ENCODE results near the gene RAX. TPM values are rescaled to one million over a fixed set of nuclear protein-coding genes. Genes with fewer than 3 reads are reported as not detected.
"Not testable (repeated sequence)": the region's sequence is repeated elsewhere in the genome, so short reads cannot be mapped to it uniquely, and the experiment has no call there.

RAX gene
- polyA plus RNA-seq, 1 donor (not counting 4 experiments of a cell fraction or from before 2014, with no cell fraction given), result not detected

DNA sequence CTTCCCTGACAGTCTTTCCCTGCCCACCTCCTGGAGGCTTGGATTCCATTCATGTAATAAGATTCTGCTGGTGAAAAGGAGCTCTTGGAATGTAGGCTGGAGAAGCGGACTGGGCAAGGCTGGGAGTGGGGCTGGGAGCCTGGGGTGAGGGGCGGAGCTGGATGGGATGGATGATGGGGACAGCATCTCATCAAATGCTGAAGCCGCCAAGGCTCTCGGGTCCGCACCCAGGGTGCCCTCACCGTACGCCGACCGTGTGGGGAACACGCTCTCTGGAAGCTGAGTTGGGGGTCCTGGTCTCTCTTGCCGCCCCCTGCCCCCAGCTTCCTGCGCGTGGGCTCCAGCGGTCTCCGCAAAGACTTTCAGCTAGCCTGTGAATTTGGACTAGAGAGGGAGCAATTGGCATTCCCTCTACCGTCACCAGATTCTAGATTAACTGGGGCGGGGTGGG lies 9.1 kb downstream of the RAX start:
- Histone ChIP-seq H3K4me3 (ENCODE audit: control insufficient read depth in 2 of 3, extremely low read depth in 1 of 3, insufficient read depth in 2 of 3, low read depth in 1 of 3, low read length in 3 of 3) (no peak overlapping the region), H3K27me3 (ENCODE audit: control insufficient read depth, extremely low read depth, insufficient read depth, low read length) (peaks cover 66% of the 10 kb centered on the region), H4K20me1 (ENCODE audit: control insufficient read depth, extremely low read depth, insufficient read depth, low read length) (peaks cover 5% of the 10 kb centered on the region), H3K9ac (ENCODE audit: control insufficient read depth, extremely low read depth, insufficient read depth, low read length) (no peak overlapping the region), H3K9me3 (ENCODE audit: control insufficient read depth, low read depth, low read length) (no peaks in the 10 kb centered on the region), H3K4me2 (ENCODE audit: control insufficient read depth, extremely low read depth, insufficient read depth, low read depth, low read length) (no peak overlapping the region), H3K9me1 (ENCODE audit: control insufficient read depth, extremely low read depth, insufficient read depth, low read length) (peaks cover 2% of the 10 kb centered on the region), H3K79me2 (ENCODE audit: control insufficient read depth, insufficient read depth, low read length) (no peaks in the 10 kb centered on the region), H3K4me1 (ENCODE audit: control insufficient read depth, extremely low read depth, insufficient read depth, low read length) (peaks cover 16% of the 10 kb centered on the region), H2AFZ (ENCODE audit: control insufficient read depth, low read length) (no peak overlapping the region), H3K27ac (ENCODE audit: control insufficient read depth, insufficient read depth, low read length) (no peak overlapping the region), H3K36me3 (ENCODE audit: control insufficient read depth in 2 of 2, extremely low read depth in 1 of 2, insufficient read depth in 2 of 2, low read length in 2 of 2) (no peaks in the 10 kb centered on the region)
- dilution Hi-C loops (cut with MboI; ENCODE audit: extremely low pct_ligation_motif_present, low sequenced_read_pairs), result no loop called here
- no peak for DNase-seq (ENCODE audit: low read depth, low spot score)
- no peak for FAIRE-seq
- TF ChIP-seq, protein P1, sequence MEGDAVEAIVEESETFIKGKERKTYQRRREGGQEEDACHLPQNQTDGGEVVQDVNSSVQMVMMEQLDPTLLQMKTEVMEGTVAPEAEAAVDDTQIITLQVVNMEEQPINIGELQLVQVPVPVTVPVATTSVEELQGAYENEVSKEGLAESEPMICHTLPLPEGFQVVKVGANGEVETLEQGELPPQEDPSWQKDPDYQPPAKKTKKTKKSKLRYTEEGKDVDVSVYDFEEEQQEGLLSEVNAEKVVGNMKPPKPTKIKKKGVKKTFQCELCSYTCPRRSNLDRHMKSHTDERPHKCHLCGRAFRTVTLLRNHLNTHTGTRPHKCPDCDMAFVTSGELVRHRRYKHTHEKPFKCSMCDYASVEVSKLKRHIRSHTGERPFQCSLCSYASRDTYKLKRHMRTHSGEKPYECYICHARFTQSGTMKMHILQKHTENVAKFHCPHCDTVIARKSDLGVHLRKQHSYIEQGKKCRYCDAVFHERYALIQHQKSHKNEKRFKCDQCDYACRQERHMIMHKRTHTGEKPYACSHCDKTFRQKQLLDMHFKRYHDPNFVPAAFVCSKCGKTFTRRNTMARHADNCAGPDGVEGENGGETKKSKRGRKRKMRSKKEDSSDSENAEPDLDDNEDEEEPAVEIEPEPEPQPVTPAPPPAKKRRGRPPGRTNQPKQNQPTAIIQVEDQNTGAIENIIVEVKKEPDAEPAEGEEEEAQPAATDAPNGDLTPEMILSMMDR (optimal IDR thresholded peaks at IDR 0.05 in 1 of 3, IDR thresholded peaks at IDR 0.05 in 1 of 3, conservative IDR thresholded peaks at IDR 0.05 in 1 of 3; ENCODE audit: extremely low read depth in 1 of 3, insufficient read depth in 2 of 3, low read length in 3 of 3), result no peak
- peak; percentile 44 for TF ChIP-seq EZH2 (IDR thresholded peaks at IDR 0.05; ENCODE audit: low read length)

DNA sequence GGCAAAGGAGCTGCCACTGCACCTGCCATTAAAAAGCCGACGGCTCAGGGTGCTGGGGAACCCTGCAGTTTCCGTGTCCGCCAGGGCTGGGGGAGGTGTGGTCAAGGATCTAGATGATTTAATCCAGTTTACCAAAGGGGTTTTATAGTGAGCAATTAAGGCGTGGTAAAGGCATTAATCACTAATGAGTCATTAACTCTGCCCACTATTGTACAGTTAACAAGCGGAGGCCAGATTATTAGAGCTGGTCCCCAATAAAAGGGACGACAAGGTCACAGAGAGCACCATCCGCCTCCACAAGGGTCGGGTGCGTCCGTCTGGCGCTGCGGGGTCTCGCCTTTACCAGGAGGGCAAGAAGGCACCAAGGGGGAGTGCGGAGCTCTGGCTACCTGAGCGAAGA lies 9.6 kb downstream of the RAX start:
- Histone ChIP-seq H3K9ac (ENCODE audit: control insufficient read depth, extremely low read depth, insufficient read depth, low read length) (no peak overlapping the region), H3K4me1 (ENCODE audit: control insufficient read depth, extremely low read depth, insufficient read depth, low read length) (peaks cover 16% of the 10 kb centered on the region), H3K4me2 (ENCODE audit: control insufficient read depth, extremely low read depth, insufficient read depth, low read depth, low read length) (peak overlapping the region; percentile 44), H3K9me3 (ENCODE audit: control insufficient read depth, low read depth, low read length) (no peaks in the 10 kb centered on the region), H3K4me3 (ENCODE audit: control insufficient read depth in 2 of 3, extremely low read depth in 1 of 3, insufficient read depth in 2 of 3, low read depth in 1 of 3, low read length in 3 of 3) (no peak overlapping the region), H3K9me1 (ENCODE audit: control insufficient read depth, extremely low read depth, insufficient read depth, low read length) (peaks cover 2% of the 10 kb centered on the region), H3K27ac (ENCODE audit: control insufficient read depth, insufficient read depth, low read length) (no peak overlapping the region), H2AFZ (ENCODE audit: control insufficient read depth, low read length) (no peak overlapping the region), H3K36me3 (ENCODE audit: control insufficient read depth in 2 of 2, extremely low read depth in 1 of 2, insufficient read depth in 2 of 2, low read length in 2 of 2) (no peaks in the 10 kb centered on the region), H3K79me2 (ENCODE audit: control insufficient read depth, insufficient read depth, low read length) (no peaks in the 10 kb centered on the region), H4K20me1 (ENCODE audit: control insufficient read depth, extremely low read depth, insufficient read depth, low read length) (peaks cover 5% of the 10 kb centered on the region), H3K27me3 (ENCODE audit: control insufficient read depth, extremely low read depth, insufficient read depth, low read length) (peaks cover 62% of the 10 kb centered on the region)
- FAIRE-seq, result peak; percentile 34
- peak; percentile 57 for TF ChIP-seq EZH2 (IDR thresholded peaks at IDR 0.05; ENCODE audit: low read length)
- TF ChIP-seq, protein P1 (optimal IDR thresholded peaks at IDR 0.05 in 1 of 3, IDR thresholded peaks at IDR 0.05 in 1 of 3, conservative IDR thresholded peaks at IDR 0.05 in 1 of 3; ENCODE audit: extremely low read depth in 1 of 3, insufficient read depth in 2 of 3, low read length in 3 of 3), result no peak
- dilution Hi-C loops (cut with MboI; ENCODE audit: extremely low pct_ligation_motif_present, low sequenced_read_pairs), result no loop called here
- peak; percentile 17 for DNase-seq (ENCODE audit: low read depth, low spot score)

DNA sequence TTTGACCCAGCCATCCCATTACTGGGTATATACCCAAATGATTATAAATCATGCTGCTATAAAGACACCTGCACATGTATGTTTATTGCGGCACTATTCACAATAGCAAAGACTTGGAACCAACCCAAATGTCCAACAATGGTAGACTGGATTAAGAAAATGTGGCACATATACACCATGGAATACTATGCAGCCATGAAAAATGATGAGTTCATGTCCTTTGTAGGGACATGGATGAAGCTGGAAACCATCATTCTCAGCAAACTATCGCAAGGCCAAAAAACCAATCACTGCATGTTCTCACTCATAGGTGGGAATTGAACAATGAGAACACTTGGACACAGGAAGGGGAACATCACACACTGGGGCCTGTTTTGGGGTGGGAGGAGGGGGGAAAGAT lies 11.0 kb downstream of the RAX start:
- dilution Hi-C loops (cut with MboI; ENCODE audit: extremely low pct_ligation_motif_present, low sequenced_read_pairs); H3K9ac ChIP-seq (ENCODE audit: control insufficient read depth, extremely low read depth, insufficient read depth, low read length); DNase-seq (ENCODE audit: low read depth, low spot score); H3K4me2 ChIP-seq (ENCODE audit: control insufficient read depth, extremely low read depth, insufficient read depth, low read depth, low read length); H2AFZ ChIP-seq (ENCODE audit: control insufficient read depth, low read length); H3K9me3 ChIP-seq (ENCODE audit: control insufficient read depth, low read depth, low read length); FAIRE-seq; H3K4me3 ChIP-seq (ENCODE audit: control insufficient read depth in 2 of 3, extremely low read depth in 1 of 3, insufficient read depth in 2 of 3, low read depth in 1 of 3, low read length in 3 of 3); H3K36me3 ChIP-seq (ENCODE audit: control insufficient read depth in 2 of 2, extremely low read depth in 1 of 2, insufficient read depth in 2 of 2, low read length in 2 of 2); H3K79me2 ChIP-seq (ENCODE audit: control insufficient read depth, insufficient read depth, low read length); H4K20me1 ChIP-seq (ENCODE audit: control insufficient read depth, extremely low read depth, insufficient read depth, low read length); H3K9me1 ChIP-seq (ENCODE audit: control insufficient read depth, extremely low read depth, insufficient read depth, low read length); H3K27ac ChIP-seq (ENCODE audit: control insufficient read depth, insufficient read depth, low read length): not testable (repeated sequence)
- H3K27me3 ChIP-seq (ENCODE audit: control insufficient read depth, extremely low read depth, insufficient read depth, low read length), result peaks cover 47% of the 10 kb centered on the region
- peaks cover 10% of the 10 kb centered on the region for H3K4me1 ChIP-seq (ENCODE audit: control insufficient read depth, extremely low read depth, insufficient read depth, low read length)

DNA sequence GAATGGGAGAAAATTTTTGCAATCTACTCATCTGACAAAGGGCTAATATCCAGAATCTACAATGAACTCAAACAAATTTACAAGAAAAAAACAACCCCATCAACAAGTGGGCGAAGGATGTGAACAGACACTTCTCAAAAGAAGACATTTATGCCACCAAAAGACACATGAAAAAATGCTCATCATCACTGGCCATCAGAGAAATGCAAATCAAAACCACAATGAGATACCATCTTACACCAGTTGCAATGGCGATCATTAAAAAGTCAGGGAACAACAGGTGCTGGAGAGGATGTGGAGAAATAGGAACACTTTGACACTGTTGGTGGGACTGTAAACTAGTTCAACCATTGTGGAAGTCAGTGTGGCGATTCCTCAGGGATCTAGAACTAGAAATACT lies 11.4 kb downstream of the RAX start:
- H3K9me1 ChIP-seq (ENCODE audit: control insufficient read depth, extremely low read depth, insufficient read depth, low read length); H4K20me1 ChIP-seq (ENCODE audit: control insufficient read depth, extremely low read depth, insufficient read depth, low read length); H3K4me2 ChIP-seq (ENCODE audit: control insufficient read depth, extremely low read depth, insufficient read depth, low read depth, low read length); H3K9me3 ChIP-seq (ENCODE audit: control insufficient read depth, low read depth, low read length); H2AFZ ChIP-seq (ENCODE audit: control insufficient read depth, low read length); H3K9ac ChIP-seq (ENCODE audit: control insufficient read depth, extremely low read depth, insufficient read depth, low read length); DNase-seq (ENCODE audit: low read depth, low spot score); FAIRE-seq; H3K4me3 ChIP-seq (ENCODE audit: control insufficient read depth in 2 of 3, extremely low read depth in 1 of 3, insufficient read depth in 2 of 3, low read depth in 1 of 3, low read length in 3 of 3); H3K36me3 ChIP-seq (ENCODE audit: control insufficient read depth in 2 of 2, extremely low read depth in 1 of 2, insufficient read depth in 2 of 2, low read length in 2 of 2); H3K27ac ChIP-seq (ENCODE audit: control insufficient read depth, insufficient read depth, low read length); H3K79me2 ChIP-seq (ENCODE audit: control insufficient read depth, insufficient read depth, low read length); dilution Hi-C loops (cut with MboI; ENCODE audit: extremely low pct_ligation_motif_present, low sequenced_read_pairs): not testable (repeated sequence)
- Histone ChIP-seq H3K4me1 (ENCODE audit: control insufficient read depth, extremely low read depth, insufficient read depth, low read length) (peaks cover 10% of the 10 kb centered on the region), H3K27me3 (ENCODE audit: control insufficient read depth, extremely low read depth, insufficient read depth, low read length) (peaks cover 43% of the 10 kb centered on the region)

Measured in keratinocyte (primary cell).